IPS-18c (cell line): ENCODE results near the gene SLC16A10.
"Not testable (repeated sequence)": the region's sequence is repeated elsewhere in the genome, so short reads cannot be mapped to it uniquely, and the experiment has no call there.

ENCODE experiments used
- H3K4me3 ChIP-seq: 2 replicates; pipeline ENCODE4 v1.7.0; 2013; ENCODE audit warnings: low read depth, mild to moderate bottlenecking, low read length, moderate library complexity; ENCODE audit not compliant: insufficient read depth
- H3K9me3 ChIP-seq: one replicate; pipeline ENCODE4 v1.6.1; 2013; ENCODE audit warnings: mild to moderate bottlenecking, low read length, moderate library complexity; ENCODE audit not compliant: control insufficient read depth, insufficient read depth

Gene SLC16A10

DNA sequence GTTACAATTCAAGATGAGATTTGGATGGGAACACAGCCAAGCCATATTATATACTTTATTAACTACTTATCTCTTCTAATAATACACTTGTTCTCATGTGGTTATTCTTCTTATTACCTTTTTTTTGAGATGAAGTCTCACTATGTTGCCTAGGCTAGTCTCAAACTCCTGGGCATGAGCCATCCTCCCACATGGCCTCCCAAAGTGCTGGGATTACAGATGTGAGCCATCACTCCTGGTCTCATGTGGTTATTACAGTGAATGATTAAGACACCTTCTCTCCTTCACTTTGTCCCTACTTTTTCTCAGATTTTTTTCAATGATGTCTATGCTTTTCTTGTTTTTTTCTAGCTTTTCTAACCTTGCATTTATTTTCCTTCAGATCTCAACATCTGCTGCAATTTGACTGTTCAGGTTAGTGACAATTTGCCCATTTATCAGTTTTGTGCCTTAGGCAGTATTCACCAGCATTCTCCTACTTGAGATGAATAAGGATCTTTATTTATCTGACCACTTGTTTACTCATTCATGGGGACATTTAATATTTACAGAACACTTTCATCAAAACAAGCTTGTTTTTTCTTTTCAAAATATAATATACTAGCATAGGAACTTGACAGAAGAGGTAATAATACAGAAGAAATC lies 105.7 kb downstream of the SLC16A10 start:
- Histone ChIP-seq H3K4me3 (no peak overlapping the region), H3K9me3 (peaks cover 3% of the 10 kb centered on the region)

DNA sequence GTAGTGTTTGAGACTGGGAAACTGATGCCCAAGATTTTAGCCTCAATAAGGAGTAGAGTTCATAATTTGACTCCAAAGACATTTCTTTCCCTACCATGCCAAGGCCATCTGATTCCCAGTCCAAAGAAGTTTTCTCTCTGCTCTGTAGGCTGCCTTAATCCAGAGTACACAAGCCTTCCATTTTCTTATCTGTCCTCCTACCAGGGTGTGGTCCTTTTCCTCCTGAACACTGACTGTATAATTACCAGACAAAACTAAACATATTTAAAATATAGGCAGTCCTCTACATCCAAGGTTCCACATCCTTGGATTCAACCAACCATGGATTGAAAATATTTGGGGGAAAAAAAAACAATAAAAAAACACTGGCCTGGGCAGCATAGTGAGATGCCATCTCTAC lies 108.4 kb downstream of the SLC16A10 start:
- peaks cover under 1% of the 10 kb centered on the region for H3K9me3 ChIP-seq
- H3K4me3 ChIP-seq, result no peak overlapping the region

DNA sequence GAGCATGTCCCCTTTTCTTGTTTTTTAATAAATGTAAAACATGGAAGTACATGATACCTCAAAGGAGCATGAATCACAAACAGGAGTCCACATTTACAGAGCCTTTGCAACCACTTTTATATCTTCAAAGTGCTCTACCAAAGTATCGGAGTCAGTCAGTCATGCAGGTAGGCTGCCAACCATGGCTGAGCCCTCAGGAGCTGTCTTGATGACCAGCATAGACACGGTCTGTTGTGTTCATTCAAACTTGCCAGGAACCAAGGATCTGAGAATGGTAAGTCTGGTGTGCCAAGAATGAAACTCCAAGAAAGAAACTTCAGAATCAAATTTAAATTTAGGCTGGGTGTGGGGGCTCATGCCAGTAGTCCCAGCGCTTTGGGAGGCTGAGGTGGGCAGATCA lies 111.5 kb downstream of the SLC16A10 start:
- H3K9me3 ChIP-seq, result no peaks in the 10 kb centered on the region

DNA sequence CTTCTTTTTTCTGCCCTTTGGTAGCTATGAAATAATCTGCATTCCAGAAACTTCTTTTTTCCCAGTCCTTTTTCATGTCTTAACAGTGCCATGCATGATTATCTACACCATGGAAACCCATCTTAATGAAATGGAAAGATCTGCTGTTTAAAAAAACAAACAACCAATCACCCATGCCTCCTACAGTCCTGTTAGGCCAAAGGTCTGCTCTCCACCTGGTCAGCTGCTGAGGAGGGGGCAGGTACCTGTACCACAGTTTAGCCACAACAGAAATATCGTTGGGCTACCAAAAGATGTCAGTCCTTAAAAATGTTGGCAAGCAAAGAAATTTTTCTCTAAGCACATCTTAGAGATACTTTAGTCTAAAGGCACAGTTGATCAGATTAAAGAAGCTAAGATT lies 112.6 kb downstream of the SLC16A10 start:
- H3K4me3 ChIP-seq, result no peak overlapping the region
- no peaks in the 10 kb centered on the region for H3K9me3 ChIP-seq

More for the DNA sequence above, 111.5 kb downstream of the SLC16A10 start:
- H3K4me3 ChIP-seq, result no peak overlapping the region

DNA sequence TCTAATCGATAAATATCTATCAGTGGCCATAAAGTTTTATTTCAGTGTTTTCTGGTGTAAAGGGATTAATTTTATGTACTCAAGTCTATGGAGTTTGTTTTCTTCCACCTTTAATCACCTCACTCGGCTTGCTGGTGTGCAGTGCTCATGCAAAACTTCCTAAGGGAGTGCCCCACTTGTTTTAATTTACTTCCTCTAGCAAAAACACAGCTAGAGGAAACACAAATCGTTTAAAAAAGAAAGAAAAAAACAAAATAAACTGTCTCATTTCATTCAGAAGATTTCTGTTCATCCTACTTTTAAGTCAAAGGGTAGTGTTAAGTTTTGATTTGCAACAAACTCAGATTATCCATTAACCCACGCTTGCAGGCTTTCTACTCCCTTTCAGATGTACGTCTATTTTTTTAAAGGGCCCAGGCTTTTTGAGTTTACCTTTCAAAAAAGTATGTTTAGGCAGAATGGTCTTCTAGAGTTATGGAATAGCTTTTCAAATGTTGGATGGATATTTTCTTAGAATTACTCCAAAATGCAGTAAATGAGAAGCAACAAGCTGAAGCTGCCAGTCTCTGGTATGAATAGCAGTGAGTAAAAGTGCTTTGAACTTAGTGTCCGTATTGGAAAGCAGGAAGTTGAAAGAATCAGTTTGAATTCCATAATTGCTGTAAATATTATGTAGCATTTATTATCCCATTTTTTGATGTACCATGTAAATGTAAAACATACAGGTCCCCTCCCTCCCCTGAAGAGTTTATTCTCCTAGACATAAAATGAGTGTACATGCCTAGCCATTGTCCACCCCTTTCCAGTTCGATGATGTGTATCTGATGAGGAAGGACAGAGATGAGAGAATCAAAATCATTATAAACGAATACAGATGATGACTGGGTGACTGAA lies 113.3 kb downstream of the SLC16A10 start:
- Histone ChIP-seq H3K4me3 (no peak overlapping the region), H3K9me3 (no peaks in the 10 kb centered on the region)

DNA sequence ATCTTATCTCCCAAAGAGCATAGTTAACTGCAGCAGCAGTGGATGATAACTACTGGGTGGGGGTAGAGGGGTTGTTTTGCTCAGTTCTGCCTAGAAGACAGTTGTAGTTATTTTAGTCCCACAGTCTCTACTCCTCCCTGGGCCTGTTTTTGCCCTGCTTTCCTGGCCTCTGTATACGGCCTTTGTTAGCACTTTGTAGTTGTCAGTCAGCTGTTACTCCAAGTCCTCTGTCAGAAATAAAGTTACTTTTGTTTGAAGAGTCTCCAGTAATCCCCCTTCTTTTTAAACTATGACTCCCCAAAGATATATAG lies 113.9 kb downstream of the SLC16A10 start:
- H3K9me3 ChIP-seq, result no peaks in the 10 kb centered on the region

DNA sequence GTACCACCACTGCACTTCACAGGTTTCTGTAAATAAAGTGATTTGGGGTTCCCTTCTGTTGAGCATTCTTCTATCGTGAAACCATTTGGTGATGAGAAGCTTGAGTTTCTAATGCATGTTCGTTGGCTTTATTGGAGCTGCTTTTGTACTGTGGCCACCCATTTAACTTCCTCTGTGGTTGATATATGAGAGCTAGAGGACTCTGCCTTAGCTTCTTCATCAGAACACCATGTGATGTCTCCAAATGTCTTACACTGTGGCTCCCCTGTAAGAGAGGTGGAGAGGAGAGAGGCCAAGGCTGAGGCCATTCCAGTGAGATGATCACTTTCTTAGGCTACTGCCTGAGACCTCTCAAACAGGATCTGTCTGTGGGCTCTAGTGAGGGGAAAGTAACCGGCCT lies 114.5 kb downstream of the SLC16A10 start:
- no peak overlapping the region for H3K4me3 ChIP-seq
- H3K9me3 ChIP-seq, result no peaks in the 10 kb centered on the region

More for the DNA sequence above, 113.9 kb downstream of the SLC16A10 start:
- no peak overlapping the region for H3K4me3 ChIP-seq

DNA sequence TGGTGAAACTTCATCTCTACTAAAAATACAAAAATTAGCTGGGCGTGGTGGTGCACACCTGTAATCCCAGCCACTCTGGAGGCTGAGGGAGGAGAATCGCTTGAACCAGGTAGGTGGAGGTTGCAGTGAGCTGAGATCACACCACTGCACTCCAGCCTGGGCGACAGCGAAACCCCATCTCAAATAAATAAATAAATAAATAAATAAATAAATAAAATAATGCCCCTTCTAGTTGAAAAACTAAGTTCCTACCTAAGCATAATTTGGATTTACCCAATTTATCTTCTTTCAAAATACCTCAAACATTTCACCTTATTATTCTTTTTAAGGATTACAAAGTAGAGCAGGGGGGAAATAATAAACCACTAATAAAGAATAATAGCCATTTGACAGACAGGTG lies 116.2 kb downstream of the SLC16A10 start:
- not testable (repeated sequence) for H3K4me3 ChIP-seq, H3K9me3 ChIP-seq

DNA sequence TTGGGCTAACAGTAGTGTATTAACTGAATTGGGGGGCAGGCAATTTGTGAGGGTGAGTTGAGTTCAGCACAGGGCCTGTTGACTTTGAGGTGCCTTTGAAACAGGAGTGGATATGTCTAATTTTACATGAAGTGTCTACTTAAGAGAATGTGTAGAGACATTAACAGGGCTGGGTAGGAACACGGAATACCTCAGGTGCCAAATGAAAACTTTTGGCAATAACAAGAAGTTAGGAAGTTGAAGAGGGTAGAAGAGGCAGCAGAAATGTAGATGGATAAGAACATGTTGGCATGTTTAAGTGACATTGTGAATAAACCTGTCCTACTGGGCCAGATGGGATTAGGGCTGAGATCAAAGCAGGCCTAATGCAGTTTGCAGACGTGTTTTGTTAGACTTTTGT lies 117.0 kb downstream of the SLC16A10 start:
- H3K4me3 ChIP-seq, result no peak overlapping the region
- H3K9me3 ChIP-seq, result no peaks in the 10 kb centered on the region

DNA sequence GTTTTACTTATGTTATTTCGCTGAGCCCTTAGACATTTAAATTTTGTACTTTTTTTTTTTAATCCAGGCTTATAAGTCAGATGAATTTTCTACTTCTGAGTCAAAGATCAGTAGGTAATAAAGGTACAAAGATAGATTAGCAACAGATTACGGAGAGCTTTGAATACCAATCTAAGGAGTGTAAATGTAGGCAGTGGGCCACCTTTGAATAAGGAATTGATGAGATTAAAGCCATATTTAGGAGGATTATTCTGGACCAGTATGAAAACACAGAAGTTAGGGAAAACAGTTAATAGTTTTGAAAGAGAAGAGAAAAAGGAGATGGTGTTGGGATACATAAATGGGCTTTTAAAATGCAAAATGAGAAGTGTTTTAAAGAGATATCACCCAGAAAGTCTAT lies 117.6 kb downstream of the SLC16A10 start:
- H3K9me3 ChIP-seq, result no peaks in the 10 kb centered on the region
- no peak overlapping the region for H3K4me3 ChIP-seq

DNA sequence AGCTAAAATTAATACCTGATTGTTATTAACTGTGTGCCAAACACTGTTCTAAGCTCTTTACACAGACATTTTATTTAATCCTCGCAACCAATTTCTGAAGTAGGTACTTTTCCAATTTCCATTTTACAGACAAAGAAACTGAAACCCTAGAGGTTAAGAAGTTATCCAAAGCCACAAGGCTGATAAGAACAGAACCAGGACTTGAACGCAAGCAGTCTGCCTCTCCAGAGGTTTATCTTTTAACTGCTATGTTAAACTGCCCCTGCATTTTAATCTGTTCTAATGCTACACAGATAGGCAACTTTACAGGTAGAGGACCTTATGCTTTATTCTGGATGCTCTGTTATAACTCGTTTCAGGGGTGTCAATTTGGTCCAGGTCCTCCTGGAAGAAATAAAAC lies 118.2 kb downstream of the SLC16A10 start:
- Histone ChIP-seq H3K4me3 (no peak overlapping the region), H3K9me3 (no peaks in the 10 kb centered on the region)

DNA sequence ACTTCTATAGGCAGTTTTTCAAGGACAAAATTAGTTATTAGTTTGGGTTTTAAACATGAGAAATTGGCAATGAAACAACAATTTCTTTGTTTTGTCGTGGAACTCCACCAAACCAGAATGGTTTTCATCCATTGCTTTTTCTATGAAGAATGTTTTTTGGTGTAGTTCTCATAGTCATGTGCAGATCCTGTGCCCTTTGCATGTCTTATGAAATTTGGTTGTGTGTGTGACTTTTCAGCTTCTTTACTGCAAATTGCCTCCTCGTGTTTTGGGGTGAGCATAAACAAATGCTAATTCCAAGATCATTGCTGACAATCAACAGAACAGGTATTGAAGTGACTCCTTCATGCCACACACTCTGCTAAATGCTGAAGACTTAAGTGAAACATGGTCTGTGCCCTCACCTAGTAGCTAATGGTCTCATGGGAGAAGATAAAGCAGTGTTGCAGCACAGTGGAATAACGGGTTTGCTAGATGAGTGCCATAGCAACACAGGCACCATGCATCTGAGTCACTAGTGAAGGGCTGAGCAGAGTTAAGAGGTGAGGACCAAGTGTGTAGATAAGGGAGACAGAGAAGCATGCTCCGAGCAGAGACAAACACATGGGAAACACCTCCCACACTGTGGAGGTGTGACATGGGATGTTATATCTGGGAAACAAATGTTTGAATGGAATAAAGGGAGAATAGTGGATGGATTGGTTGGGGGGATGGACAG lies 120.0 kb downstream of the SLC16A10 start:
- no peak overlapping the region for H3K4me3 ChIP-seq
- no peaks in the 10 kb centered on the region for H3K9me3 ChIP-seq

DNA sequence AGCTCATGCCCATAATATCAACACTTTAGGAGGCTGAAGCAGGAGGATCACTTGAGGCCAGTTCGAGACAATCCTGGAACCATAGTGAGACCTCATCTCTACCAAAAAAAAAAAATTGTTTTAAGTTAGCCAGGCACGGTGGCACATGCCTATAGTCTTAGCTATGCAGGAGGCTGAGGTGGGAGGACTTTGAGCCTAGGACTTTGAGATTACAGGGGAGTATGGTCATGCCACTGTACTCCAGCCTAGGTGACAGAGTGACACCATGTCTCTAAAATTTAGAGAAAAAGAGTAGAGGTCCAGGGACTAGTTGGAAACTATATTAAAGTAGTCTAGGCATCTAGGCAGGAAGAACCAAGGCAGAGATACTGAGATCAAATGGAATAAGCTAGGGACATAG lies 121.6 kb downstream of the SLC16A10 start:
- H3K4me3 ChIP-seq, result no peak overlapping the region
- H3K9me3 ChIP-seq, result no peaks in the 10 kb centered on the region

DNA sequence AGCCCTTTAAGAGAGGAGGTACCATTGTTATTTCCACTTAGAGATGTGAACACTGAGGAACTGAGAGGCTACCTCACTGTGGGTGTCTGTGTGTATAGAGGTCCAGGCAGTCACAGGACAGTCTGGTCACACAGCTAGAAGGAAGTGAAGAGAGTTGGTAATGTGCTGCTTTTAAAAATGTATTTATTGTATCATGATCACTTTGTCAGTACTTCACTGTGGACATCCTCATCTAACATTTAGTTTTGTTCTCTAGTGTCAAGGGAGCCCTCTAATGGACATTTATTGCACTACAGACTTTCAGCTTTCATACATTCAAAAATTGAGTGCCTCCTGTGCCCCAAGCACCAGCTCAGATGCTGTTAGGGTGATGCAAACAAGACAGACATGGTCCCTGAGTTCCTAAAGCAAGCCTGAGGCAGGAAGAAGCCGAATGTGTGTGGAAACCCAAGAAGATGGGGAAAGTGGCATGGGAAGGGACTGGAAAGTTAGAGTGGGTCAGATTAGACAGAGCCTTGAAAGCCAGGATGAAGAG lies 123.0 kb downstream of the SLC16A10 start:
- Histone ChIP-seq H3K9me3 (no peaks in the 10 kb centered on the region), H3K4me3 (no peak overlapping the region)

DNA sequence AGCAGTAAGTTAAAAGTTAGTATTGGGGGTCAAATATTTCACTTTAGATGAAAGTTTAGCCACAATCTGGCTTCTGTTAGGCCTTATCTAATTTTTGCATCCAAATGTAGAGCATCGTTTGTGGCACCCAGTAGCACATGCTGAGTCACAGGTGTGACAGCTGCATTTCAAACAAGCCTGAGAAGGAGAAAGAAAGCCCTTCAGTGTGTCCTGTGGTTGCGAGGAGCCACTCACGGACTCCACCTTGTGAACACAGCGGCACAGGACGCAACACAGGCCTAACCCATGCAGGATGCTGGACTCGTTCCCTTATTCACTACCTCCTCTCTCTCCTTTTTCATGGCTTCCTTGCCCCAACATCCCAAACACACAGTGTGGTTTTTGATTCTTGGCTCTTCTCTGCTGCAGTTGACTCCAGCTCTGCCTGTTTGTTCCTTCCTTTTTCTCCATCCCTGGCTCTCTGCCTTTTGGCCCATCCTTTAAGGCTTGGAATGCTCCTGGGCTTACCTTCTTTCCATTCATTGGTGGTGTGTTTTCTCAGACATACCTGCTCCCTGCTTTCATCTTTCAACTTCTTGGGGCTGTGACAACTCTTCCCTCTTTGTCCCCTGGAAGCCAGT lies 124.2 kb downstream of the SLC16A10 start:
- H3K4me3 ChIP-seq, result no peak overlapping the region

DNA sequence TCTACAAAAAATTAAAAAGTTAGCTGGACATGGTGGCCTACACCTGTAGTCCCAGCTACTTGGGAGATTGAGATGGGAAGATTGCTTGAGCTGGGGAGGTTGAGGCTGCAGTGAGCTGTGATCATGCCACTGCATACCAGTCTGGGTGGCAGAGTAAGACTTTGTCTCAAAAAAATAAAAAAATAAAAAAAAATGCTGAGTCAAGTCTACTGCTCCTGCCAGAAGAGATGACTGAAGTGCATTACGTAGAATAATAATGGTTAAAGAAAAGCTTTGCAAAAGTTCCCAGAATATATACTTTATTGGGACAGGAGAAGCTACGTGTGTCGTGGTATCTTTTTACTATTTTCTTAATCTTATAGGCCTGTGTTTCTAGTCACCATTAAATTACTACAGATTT lies 125.3 kb downstream of the SLC16A10 start:
- no peak overlapping the region for H3K4me3 ChIP-seq
- no peaks in the 10 kb centered on the region for H3K9me3 ChIP-seq

More for the DNA sequence above, 124.2 kb downstream of the SLC16A10 start:
- H3K9me3 ChIP-seq, result no peaks in the 10 kb centered on the region

DNA sequence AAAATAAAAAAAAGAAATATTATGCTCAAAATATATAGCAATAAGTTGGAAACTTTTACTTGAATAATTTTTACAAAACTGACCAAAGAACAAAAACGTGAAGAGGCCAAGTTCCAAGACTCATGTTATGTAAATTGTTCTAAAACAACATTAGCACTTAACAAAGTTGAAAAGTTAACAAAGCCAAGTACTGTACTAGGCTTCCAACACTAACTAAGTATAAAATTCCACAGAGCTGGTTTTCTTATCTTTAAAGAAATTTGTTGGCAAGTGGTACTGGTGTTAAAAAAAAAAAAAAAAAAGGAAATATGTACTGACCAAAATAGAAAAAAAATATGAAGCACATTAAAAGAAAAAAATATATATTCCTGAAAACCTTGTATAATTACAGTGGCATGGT lies 127.8 kb downstream of the SLC16A10 start:
- no peaks in the 10 kb centered on the region for H3K9me3 ChIP-seq
- H3K4me3 ChIP-seq, result no peak overlapping the region
